HG03558 (cell line): ENCODE measurements around the gene BMP6.
"Not testable (repeated sequence)": the region's sequence is repeated elsewhere in the genome, so short reads cannot be mapped to it uniquely, and the experiment has no call there.

Source experiments
- ATAC-seq: cut with Tn5 transposase; IDR thresholded peaks from one replicate; pipeline ENCODE4 v1.9.1; 2021; ENCODE audit warnings: moderate number of reproducible peaks; ENCODE audit not compliant: unreplicated experiment; ENCODE audit errors: extremely low read depth

Gene BMP6

DNA sequence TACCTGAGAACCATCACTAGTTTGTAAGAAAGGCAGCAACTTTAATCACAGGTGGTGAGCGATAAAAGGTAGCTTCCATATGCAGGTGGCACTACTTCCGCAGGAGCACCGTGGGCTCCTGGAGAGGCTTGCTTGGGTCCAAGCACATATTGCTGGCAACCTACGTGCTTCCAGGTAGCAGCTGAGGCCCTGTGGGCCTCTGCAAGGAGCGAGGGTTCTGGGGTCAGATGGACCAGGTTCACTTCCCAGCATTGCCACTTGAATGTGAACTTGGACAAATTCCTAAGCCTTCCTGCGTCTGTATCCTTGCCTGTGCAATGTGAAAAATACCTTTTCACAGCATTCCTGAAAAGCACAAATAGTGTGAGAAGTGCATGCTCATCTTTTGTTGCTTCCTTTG lies 153.7 kb downstream of the BMP6 start:
- ATAC-seq = no peak

GRCh38 chr6:7879980-7880717 lies 154.2 kb downstream of the BMP6 start:
- ATAC-seq = no peak

DNA sequence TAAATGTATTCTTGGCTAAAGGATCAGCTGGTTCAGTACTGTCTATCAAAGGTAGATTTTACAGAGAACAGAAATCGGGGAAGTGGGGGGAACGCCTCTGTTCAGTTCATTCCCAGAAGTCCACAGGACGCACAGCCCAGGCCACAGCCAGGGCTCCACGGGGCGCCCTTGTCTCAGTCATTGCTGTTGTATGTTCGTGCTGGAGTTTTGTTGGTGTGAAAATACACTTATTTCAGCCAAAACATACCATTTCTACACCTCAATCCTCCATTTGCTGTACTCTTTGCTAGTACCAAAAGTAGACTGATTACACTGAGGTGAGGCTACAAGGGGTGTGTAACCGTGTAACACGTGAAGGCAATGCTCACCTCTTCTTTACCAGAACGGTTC lies 154.8 kb downstream of the BMP6 start:
- ATAC-seq = no peak

DNA sequence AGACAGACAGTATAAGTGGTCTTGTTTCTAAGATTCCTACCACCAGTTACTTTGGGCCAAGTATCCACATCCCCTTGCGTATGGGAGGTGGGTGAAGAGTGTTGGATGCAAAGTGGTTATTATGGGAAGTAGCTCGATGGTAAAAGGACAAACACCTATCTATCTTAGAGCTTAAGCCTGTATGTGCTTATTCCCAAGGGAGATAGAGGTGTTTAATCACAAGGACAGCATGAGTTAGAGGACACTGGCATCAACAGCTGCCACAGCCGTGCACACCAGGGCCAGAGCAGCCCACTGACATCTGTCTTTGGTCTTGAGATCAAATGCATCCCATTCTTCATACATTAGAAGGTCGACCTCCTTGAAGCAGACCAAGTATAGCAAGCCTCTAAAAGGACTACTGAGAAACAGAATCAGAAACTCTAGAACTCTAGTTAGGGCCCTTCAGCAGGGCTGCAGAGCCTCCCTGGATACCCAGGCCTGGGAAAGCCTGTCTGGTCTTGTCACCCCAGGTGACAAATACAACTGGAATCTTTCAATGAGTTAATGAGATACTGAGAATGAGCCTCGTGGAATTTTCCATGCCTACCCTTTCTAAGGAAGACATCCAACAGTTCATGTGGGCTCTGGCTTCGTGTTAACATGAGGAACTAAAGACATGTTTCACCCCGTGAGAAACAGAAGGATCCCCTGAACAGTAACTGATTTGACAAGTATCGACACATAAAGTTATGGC lies 156.0 kb downstream of the BMP6 start:
- ATAC-seq = no peak

- ATAC-seq = no peak
These were observed 156.8 kb downstream of the BMP6 start for GRCh38 chr6:7882505-7883257.

DNA sequence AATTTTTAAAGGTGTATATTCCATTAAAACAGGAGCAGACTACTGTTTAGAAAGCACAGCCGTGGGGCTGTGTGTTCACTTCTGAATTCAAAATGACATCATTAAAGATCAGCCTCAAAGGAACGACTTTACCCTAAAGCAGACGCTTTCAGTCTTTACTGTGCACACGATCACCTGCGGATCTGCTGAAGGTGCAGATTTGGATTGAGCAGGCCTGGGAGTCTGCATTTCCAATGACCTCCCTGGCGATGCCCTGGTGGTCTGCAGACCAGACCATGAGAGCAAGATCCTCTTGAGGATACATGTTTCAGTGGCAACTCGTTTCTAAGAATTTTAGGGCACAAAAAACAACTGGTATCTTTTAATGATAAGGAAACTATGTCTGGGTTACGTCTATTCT lies 157.5 kb downstream of the BMP6 start:
- ATAC-seq = no peak

DNA sequence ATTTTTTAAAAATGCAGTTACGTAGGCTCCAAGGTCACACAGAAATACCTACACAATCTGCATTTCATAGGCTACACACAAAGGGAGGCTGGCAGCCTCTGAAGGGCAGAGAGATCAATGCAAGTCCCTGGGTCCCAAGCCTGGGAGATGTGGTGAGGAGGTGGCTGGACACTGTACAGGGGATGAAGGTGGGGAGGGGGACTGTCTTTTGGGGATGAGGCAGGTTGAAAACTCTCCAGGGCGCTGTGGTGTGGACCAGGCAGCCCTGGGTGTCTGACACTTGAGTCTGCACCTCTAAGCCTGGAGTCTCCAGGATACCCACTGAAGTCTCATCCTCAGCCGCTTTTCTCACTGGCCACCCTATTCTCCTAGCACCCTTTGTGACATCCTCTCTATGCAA lies 160.2 kb downstream of the BMP6 start:
- ATAC-seq = no peak

GRCh38 chr6:7887278-7887991 lies 161.5 kb downstream of the BMP6 start:
- no peak for ATAC-seq

DNA sequence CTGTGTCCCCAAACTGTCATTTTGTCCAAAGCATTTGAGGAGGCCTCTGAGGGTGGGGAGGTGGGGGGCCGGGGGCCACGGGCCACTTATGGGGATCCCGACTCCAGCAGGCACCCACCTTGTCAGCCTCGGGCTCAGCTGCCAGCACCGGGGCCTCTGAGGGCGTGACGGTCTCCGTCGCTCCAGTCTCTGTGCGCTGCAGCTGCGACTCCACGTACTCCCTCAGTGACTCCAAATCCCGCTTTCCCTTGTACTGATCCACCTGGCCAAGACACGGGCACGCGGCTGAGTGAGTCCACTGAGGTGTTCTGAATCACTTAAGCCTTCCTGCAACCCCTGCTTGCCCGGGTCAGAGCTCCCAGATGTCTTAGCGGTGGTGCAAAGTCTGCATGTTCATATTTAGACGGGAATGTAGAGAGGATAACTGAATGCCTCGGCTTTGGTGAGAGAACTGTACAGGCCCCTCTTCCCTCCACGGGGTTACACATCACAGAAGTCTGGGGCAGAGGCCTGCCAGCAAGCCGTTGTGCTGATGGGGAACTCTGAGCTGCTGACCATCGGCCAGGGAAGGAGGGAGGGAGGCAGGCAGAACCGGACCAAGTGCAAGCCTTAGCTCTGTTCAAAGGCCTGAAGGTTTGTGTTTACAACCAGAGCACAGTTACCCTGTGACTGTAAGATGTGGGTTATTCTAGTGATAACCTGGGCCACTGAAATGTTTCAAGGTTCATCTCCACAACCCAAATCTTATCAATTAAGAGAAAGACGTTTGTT lies 162.9 kb downstream of the BMP6 start:
- ATAC-seq = no peak

DNA sequence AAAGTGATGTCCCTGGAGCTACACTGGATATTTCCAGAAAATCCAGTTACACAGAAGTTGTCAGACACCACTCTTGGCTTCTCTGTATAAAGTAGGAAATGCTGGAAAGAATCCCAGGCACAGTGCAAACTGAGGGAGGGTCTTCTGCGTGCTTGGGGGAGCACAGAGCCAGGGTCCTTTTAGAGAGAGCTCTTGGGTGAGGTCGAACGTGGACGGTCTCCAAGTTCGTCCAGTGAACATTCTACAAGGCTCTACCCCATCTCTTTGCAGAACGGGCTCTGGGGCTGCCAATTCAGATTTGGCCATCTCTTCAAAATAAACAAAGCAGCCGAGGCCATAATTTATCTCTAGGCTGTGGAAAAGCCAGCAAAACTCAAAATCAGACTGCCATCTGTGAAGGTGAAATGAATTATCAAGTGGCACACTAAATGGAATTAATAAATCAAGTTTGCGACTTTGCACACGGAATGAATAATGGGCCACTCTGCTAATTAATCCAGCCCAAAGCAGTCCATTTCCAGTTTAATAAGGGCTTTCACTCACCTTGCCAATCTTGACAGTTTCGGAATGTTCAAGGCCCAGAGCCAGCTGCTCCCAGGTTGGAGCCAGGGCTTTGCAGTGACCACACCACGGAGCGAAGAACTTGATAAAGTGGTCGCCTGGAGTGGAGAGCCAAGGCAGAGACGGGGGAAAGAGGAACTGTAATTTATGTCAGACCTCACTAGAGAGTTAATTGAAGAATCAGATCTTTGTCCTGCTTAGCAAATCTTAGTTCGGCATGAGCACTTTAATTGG lies 165.4 kb downstream of the BMP6 start:
- ATAC-seq = no peak

DNA sequence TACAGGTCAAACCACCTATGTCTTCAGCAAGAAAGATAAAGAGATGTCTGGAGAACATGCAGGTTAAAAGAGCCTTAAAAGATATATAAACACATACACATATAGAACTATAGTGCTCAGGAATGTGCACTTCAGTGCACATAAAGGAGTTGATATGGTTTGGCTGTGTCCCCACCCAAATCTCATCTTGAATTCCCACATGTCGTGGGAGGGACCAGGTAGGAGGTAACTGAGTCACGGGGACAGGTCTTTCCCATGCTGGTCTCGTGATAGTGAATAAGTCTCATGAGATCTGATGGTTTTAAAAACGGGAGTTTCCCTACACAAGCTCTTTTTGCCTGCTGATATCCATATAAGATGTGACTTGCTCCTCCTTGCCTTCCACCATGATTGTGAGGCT lies 166.5 kb downstream of the BMP6 start:
- ATAC-seq = not testable (repeated sequence)

DNA sequence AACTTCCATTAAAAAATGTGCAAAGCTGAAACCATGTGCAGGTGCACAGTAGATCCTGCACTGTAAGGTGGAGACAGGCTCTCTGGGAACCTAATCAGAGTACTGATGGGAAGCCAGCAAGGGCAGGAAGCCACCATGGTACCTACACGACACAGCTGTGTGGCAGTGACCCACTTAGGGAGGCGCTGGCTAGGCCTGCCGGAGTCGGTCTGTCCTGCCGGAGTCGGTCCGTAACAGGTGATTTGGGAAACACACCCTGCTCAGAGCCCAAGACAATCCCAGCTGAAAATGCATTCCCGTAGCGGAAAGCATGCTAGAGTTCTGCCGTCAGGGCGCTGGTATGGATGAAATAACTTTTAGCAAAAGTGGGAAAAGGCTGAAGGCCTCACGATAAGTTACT lies 167.4 kb downstream of the BMP6 start:
- no peak for ATAC-seq

GRCh38 chr6:7894262-7895124 lies 168.6 kb downstream of the BMP6 start:
- ATAC-seq = no peak

DNA sequence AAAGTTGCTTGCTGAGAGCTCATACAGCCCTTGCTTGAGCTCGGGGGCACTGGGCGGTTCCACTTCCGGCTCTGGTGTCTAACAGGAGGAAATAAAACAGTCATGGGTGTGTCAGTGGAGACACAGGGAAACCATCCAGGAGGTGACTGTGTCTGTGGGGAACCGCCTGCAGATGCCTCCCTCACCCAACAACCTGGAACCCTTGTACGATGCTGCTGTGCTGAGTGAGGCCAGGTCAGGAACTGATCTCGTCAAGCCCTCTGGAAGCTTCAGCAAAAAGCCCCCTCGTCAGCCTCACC lies 169.2 kb downstream of the BMP6 start:
- no peak for ATAC-seq

DNA sequence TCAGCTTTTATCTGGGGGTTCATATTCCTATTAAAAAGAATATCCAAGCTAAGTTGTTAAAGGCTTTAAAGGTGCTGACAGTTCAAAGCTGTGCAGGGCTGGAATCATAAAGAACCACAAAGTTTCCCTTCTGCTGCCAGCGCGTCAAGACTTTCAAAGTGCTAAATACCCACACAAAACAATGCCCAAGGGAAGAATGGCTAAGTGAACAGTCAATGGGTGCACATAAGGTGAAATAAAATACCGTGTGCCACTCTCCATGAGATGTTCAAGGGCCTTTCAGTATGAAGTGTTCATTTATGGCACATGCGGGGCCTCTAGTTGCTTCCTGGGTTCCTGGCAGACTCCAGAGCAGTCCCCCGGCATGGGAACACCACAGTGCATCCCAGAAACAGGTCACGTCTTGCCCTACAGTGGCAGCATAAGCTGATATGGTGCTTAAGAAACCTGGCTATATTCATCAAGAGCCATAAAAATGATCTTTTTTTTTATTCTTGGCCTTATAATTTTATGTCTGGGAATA lies 170.6 kb downstream of the BMP6 start:
- ATAC-seq = no peak

DNA sequence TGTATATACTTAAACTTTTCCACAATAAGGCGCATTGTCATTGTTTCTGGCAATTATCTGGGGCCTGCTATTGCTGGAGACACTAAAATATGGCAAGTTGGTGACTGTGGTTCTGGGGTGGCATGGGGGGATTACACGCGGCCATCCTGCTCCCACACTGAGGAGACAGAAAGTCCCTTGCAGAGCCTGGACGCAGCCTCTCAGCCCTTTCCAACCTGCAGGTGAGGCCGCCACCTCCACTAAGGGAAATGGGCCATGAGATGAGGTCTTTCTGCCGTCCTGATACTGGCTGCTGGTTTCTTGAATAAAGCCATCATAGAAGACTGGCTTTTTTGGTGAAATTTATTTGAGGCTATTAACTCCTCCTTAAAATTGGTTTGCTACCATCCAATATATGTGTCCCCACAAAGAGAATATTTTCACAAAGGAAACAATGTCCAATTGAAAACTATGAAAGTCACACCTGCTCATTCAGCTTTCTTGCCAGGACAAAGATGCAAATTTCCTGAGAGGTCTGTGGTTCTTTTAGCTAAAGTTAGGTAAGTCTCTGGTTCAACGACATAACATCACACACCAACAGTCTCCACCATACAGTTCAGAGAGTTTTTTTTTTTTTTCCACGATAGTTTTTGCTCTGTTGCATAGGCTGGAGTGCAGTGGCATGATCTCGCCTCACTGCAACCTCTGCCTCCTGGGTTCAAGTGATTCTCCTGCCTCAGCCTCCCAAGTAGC lies 171.7 kb downstream of the BMP6 start:
- ATAC-seq = no peak

- not testable (repeated sequence) for ATAC-seq
These were observed 172.3 kb downstream of the BMP6 start for GRCh38 chr6:7898193-7898586.
